GM21367 (cell line): ENCODE measurements around the gene TNFRSF6B.

Source experiments
- ATAC-seq: cut with Tn5 transposase; IDR thresholded peaks from one replicate; pipeline ENCODE4 v1.9.1; 2021; ENCODE audit not compliant: unreplicated experiment

Gene TNFRSF6B

GRCh38 chr20:63695424-63696305, 787 bp upstream of the TNFRSF6B start:
- ATAC-seq, result no peak

GRCh38 chr20:63696306-63696627, 185 bp upstream of the TNFRSF6B start:
- no peak for ATAC-seq

DNA sequence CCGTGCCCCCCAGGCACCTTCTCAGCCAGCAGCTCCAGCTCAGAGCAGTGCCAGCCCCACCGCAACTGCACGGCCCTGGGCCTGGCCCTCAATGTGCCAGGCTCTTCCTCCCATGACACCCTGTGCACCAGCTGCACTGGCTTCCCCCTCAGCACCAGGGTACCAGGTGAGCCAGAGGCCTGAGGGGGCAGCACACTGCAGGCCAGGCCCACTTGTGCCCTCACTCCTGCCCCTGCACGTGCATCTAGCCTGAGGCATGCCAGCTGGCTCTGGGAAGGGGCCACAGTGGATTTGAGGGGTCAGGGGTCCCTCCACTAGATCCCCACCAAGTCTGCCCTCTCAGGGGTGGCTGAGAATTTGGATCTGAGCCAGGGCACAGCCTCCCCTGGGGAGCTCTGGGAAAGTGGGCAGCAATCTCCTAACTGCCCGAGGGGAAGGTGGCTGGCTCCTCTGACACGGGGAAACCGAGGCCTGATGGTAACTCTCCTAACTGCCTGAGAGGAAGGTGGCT, 960 bp downstream of the TNFRSF6B start:
- ATAC-seq, result no peak

- ATAC-seq, result no peak
Measured at GRCh38 chr20:63697868-63698545, 1.6 kb downstream of the TNFRSF6B start.

DNA sequence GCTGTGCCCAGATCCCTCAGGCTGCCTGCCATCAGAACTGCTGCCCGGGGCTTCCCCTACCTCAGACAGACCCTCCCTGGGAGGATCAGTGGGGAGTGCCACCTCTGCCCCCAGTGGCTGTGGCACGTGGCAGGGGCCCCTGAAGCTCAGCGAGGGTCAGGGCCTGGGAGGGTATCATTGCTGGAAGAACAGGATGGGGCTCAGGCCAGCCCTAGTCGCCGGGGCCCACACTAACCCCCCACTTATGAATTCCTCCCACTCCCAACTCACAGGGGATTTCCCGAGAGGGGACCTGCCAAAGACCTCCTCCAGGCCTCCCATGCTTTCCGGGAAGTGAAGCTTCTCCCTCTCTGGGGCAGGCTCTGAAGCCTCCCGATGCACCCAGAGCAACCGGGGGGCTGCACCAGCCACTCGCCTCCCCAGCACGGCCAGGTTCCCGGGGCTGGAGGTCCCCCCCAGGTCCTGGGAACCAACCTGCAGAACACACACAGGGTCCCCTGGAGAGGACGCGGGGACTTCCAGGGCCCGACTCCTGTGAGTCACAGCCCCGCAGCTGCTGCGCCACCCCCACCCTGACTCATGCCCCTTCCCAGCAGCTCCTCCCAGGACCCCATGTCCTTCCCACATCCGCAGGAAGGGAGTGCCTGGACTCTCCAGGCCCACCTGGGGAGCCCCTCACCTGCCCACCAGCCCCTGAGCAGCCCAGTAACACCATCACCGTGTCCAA, 2.5 kb downstream of the TNFRSF6B start:
- ATAC-seq, result no peak

DNA sequence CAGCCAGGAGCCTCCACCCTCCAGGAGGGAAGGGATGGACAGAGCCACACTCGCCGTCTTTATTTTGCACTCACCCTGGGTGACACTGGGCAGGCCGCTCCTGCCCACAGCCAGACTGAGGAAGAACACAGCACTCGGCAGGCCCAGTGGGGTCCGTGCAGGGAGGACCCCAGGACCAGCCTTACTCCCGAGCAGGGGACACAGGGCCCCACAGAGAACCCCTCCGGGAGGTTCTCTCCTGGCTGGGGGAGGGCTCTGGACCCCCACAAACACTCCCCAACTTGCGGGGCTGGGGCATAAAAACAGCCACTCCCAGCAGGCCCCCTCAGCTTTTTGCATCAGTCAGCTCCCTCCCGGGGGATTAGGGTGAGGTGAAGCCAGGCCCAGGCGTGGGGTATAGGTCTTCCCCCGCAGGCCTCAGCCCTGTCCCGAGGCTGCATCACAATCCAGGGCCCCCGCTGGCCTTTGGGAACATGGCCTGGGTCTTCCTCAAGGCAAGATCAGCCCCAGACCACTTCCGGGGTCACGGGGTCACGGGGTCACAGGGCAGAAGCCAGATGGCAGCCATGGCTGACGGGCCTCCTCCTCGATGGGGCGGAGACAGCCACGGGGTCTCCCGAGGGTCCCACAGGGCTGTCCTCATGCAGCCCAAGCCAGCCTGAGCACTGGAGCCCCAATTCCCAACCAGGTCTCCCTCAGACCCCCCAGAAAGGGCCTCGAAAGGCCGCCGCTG, 3.2 kb downstream of the TNFRSF6B start:
- ATAC-seq, result no peak

- no peak for ATAC-seq
Measured at GRCh38 chr20:63700199-63701050, 4.0 kb downstream of the TNFRSF6B start.

GRCh38 chr20:63701051-63701328, 4.5 kb downstream of the TNFRSF6B start:
- no peak for ATAC-seq

- ATAC-seq, result no peak
Measured at GRCh38 chr20:63701329-63702035, 5.0 kb downstream of the TNFRSF6B start.

GRCh38 chr20:63702036-63702665, 5.7 kb downstream of the TNFRSF6B start:
- no peak for ATAC-seq

DNA sequence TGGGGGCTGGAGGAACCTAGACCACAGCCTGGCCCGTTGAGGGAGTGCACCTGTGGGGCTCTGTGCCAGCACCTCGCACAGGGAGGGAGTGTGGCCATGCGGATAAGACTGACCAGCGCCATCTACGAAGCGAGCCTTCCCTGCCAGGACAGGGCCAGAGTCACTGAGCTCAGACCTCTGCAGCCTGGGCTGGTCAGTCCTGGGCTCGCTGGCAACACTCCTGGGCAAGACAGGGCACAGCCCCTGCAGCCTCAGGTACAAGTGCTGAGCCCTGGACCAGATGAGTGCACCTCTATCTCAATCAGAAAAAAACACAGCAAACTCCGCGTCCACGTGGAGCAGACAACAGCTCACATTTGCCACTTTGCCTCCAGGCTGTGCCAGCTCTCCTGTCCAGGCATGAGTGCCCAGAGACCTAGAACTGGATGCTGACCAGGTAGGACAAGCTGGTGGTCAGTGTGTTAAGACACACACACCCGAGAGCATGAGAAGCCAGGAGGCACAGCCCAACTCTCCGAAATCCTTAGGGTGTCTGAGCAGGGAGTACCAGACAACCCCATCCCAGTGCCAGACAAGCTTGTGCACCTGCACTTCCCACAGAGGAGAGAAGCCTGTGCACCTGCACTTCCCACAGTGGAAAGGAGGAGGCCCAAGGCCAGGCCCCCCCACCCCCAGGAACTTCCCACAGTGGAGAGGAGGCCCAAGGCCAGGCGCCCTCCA, 6.5 kb downstream of the TNFRSF6B start:
- ATAC-seq, result no peak

DNA sequence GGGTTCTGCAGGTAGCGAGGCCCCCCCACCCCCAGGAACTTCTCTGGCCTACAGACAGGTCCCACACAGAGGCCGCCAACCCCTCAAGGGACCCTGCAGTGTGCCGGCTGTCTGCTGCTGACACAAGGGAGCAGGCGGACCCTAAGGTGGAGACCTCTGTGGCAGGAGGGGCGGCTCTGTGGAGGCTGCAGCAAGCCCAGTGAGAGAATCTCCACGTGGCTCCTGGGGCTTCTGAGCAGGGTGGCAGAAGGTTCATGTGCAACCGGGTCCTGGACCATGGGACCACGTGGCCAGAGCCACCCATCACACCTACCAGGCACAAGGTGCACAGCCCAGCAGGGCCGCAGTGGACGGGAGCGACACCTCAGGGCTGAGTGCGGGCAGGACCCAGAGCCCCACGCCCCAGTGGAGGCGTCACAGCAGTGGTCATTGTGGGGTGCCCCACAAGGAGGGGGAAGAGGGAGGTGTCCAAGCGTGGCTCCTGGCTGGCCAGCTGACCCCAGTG, 7.1 kb downstream of the TNFRSF6B start:
- no peak for ATAC-seq

GRCh38 chr20:63703976-63704748, 7.7 kb downstream of the TNFRSF6B start:
- no peak for ATAC-seq

- ATAC-seq, result no peak
Measured at GRCh38 chr20:63704749-63705117, 8.3 kb downstream of the TNFRSF6B start.

DNA sequence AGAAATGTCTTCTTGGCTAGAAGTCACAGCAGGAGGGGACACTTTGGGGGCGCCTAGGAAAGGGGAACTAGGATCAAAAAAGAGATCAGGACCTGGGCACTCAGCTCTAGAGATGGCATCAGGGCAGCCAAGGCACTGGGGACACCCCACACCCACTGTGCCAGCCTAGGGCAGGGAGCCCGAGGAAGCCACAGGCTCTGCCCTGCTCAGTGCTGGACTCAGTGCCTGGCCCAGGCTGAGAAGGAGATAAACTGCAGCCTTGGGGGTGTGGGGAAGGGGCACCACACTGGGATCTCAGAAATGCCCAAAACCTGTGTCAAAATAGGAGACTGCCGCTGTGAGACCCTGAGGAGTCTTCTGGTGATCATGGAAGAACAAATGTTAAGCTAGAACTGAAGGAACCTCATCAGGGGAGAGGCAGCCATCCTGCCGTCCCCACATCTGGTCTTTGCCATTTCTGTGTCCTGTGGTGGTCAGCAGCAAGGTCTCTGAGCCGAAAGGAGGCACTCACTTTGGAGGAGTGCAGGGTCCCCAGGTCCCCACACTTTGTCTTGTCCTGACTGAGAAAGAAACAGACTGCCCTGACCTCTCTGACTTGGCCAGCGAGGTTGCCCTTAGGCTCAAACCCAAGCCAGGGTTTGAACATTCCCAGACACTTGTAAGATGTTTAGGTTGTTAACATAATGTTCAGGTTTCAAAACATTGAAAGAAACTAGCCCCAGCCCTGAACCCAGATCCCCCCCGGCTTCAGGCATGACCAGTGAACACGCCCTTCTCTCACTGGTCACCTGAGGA, 9.0 kb downstream of the TNFRSF6B start:
- no peak for ATAC-seq

GRCh38 chr20:63706027-63706695, 9.7 kb downstream of the TNFRSF6B start:
- ATAC-seq, result no peak
